ENCODE results near the gene DOCK11. TPM values are rescaled to one million over a fixed set of nuclear protein-coding genes. Genes with fewer than 3 reads are reported as not detected.

Gene DOCK11
- total RNA-seq, 4 donors from 2014 or later = 13.1 to 33.1 (median 25.4) TPM

- intact Hi-C loops (cut with DNase I; ENCODE audit: low total_unique reads) = no loop called here
Observed at GRCh38 chrX:118614150-118614549, 118.5 kb downstream of the DOCK11 start.

GRCh38 chrX:118615141-118615540 lies 119.5 kb downstream of the DOCK11 start:
- no peaks in the 10 kb centered on the region for H3K4me1 ChIP-seq
- no peak overlapping the region for H3K4me3 ChIP-seq
- no peak for TF ChIP-seq POLR2A (IDR thresholded peaks at IDR 0.05)
- no peak for TF ChIP-seq CTCF (IDR thresholded peaks at IDR 0.05)
- no peaks in the 10 kb centered on the region for H3K9me3 ChIP-seq
- H3K27ac ChIP-seq = no peak overlapping the region
- intact Hi-C loops (cut with DNase I; ENCODE audit: low total_unique reads) = no loop called here
- H3K27me3 ChIP-seq = no peaks in the 10 kb centered on the region
- no peak for DNase-seq
- H3K36me3 ChIP-seq = no peaks in the 10 kb centered on the region

More at GRCh38 chrX:118614150-118614549, 118.5 kb downstream of the DOCK11 start:
- TF ChIP-seq CTCF (IDR thresholded peaks at IDR 0.05) = no peak
- no peak for TF ChIP-seq POLR2A (IDR thresholded peaks at IDR 0.05)
- H3K4me3 ChIP-seq = no peak overlapping the region
- no peaks in the 10 kb centered on the region for H3K36me3 ChIP-seq
- H3K27ac ChIP-seq = no peak overlapping the region
- H3K9me3 ChIP-seq = no peaks in the 10 kb centered on the region
- no peaks in the 10 kb centered on the region for H3K4me1 ChIP-seq
- DNase-seq = no peak
- H3K27me3 ChIP-seq = no peaks in the 10 kb centered on the region

GRCh38 chrX:118621081-118621759 lies 125.6 kb downstream of the DOCK11 start:
- Histone ChIP-seq H3K27me3 (no peaks in the 10 kb centered on the region), H3K36me3 (no peaks in the 10 kb centered on the region), H3K27ac (no peak overlapping the region), H3K4me3 (no peak overlapping the region), H3K4me1 (no peaks in the 10 kb centered on the region), H3K9me3 (no peaks in the 10 kb centered on the region)
- DNase-seq = no peak
- TF ChIP-seq CTCF (IDR thresholded peaks at IDR 0.05) (no peak), POLR2A (IDR thresholded peaks at IDR 0.05) (no peak)
- intact Hi-C loops (cut with DNase I; ENCODE audit: low total_unique reads) = no loop called here

- no peak for DNase-seq
- peaks cover 0 to 8% of the 10 kb centered on the region in 2 donors for H3K27me3 ChIP-seq
- intact Hi-C loops (cut with DNase I; ENCODE audit: low total_unique reads) = no loop called here
- H3K4me1 ChIP-seq = no peaks in the 10 kb centered on the region
- no peak overlapping the region for H3K4me3 ChIP-seq
- H3K27ac ChIP-seq = no peak overlapping the region
- TF ChIP-seq POLR2A (IDR thresholded peaks at IDR 0.05) (no peak), CTCF (IDR thresholded peaks at IDR 0.05) (no peak)
- H3K36me3 ChIP-seq = no peaks in the 10 kb centered on the region
- no peaks in the 10 kb centered on the region for H3K9me3 ChIP-seq
Observed at GRCh38 chrX:118623062-118623461, 127.4 kb downstream of the DOCK11 start.

GRCh38 chrX:118626346-118626745 lies 130.7 kb downstream of the DOCK11 start:
- DNase-seq = no peak
- no peak overlapping the region for H3K4me3 ChIP-seq
- no peak for TF ChIP-seq POLR2A (IDR thresholded peaks at IDR 0.05)
- TF ChIP-seq CTCF (IDR thresholded peaks at IDR 0.05) = no peak
- H3K9me3 ChIP-seq = no peaks in the 10 kb centered on the region
- no peak overlapping the region for H3K27ac ChIP-seq
- H3K4me1 ChIP-seq = no peaks in the 10 kb centered on the region
- intact Hi-C loops (cut with DNase I; ENCODE audit: low total_unique reads) = no loop called here
- peaks cover 0 to 8% of the 10 kb centered on the region in 2 donors for H3K27me3 ChIP-seq
- H3K36me3 ChIP-seq = no peaks in the 10 kb centered on the region

Data from uterus (tissue), 4 donors.